Heart left ventricle (tissue), 13 donors: ENCODE results near the gene OR9Q1.

ENCODE experiments used
- POLR2A ChIP-seq, 2 donors: fragments of 450-650 bp; IDR thresholded peaks; one replicate each; pipeline ENCODE4 v1.6.1; 2017; ENCODE audit warnings: antibody characterized with exemption in 2 of 2, mild to moderate bottlenecking in 2 of 2, moderate library complexity in 2 of 2
- TF ChIP-seq, protein P1 (sequence below), 12 donors: fragments of 200-600 bp; sonication (generic) in 4 of 12; IDR thresholded peaks; one replicate each; pipeline versions ENCODE4 v1.5.0 to v1.8.0; 2018 to 2022; ENCODE audit warnings: antibody characterized with exemption in 12 of 12, mild to moderate bottlenecking in 5 of 12
- donor health status: ischemic (EF 13 %, LVEDD 7.1; RV severe dilation, severe dysfunction).
- donor health status: DM: no; HTN: yes; CAD: no.
- donor health status: DM: no; HTN: no; CAD: no.
- donor health status: ischemic (EF 25% LVEDD 6.9; RV normal size, moderate dysfunction).
- donor health status: ischemic (EF 25% LVEDD 5.7; RV mildly dilated, moderate dysfunction).
- donor health status: ischemic (EF 35%, LVEDD 5.7; RV mildly dilated, moderate dysfunction).
- donor health status: nonischemic (EF 11% LVEDD 7.7; RV severe dilation, severe dysfunction).
- donor health status: DM: yes; HTN: yes; CAD: no.
- donor health status: PGD.
- donor health status: ischemic (EF 29% LVEDD 5.4; RV normal size, mild dysfunction).
- donor health status: nonischemic (EF 23%, LVEDD 6.1; RV moderate dilation, normal function).

DNA sequence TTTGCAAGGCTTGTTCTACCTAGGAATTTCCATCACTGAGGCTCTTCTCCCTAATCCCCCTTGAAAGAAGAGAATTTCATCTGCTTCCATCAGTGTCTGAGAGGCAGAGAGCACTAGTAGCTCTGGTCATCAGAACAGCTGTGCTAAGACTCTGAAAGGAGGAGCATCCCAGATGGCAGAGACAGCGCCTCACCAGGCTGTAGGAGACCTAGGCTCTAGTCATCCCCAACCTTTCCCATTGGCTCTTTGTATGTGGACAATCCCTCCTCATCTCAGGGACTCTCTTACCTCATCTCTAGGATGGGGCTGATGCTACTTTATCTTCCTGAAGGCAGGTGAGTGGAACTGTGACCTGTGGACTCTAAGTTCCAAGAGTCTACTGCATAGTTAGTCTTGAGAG lies 110.5 kb downstream of the OR9Q1 start:
- TF ChIP-seq, protein P1, sequence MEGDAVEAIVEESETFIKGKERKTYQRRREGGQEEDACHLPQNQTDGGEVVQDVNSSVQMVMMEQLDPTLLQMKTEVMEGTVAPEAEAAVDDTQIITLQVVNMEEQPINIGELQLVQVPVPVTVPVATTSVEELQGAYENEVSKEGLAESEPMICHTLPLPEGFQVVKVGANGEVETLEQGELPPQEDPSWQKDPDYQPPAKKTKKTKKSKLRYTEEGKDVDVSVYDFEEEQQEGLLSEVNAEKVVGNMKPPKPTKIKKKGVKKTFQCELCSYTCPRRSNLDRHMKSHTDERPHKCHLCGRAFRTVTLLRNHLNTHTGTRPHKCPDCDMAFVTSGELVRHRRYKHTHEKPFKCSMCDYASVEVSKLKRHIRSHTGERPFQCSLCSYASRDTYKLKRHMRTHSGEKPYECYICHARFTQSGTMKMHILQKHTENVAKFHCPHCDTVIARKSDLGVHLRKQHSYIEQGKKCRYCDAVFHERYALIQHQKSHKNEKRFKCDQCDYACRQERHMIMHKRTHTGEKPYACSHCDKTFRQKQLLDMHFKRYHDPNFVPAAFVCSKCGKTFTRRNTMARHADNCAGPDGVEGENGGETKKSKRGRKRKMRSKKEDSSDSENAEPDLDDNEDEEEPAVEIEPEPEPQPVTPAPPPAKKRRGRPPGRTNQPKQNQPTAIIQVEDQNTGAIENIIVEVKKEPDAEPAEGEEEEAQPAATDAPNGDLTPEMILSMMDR (IDR thresholded peaks at IDR 0.05): no peak
- TF ChIP-seq POLR2A (IDR thresholded peaks at IDR 0.05): no peak
